PFSK-1 (cell line): ENCODE measurements around the gene AOAH.

Source experiments
- FOXP2 ChIP-seq: optimal IDR thresholded peaks from 2 replicates; pipeline ENCODE3; 2011; ENCODE audit warnings: borderline replicate concordance, control low read depth, inconsistent platforms; ENCODE audit not compliant: insufficient read depth; ENCODE audit errors: extremely low read length, extremely low read depth
- POLR2AphosphoS5 ChIP-seq: IDR thresholded peaks from 2 replicates; pipeline ENCODE4 v1.6.1; 2012; ENCODE audit warnings: low read depth, mild to moderate bottlenecking, control low read depth, low read length, moderate library complexity
- SIN3A ChIP-seq: IDR thresholded peaks from 2 replicates; pipeline ENCODE4 v1.6.1; 2012; ENCODE audit warnings: mild to moderate bottlenecking, low read length, moderate library complexity, borderline replicate concordance; ENCODE audit not compliant: insufficient read depth
- TAF1 ChIP-seq: IDR thresholded peaks from 2 replicates; pipeline ENCODE4 v1.6.1; 2012; ENCODE audit warnings: low read length, control low read depth, borderline replicate concordance; ENCODE audit not compliant: insufficient read depth
- TF ChIP-seq, protein P1 (sequence below), 2 experiments: IDR thresholded peaks; 2 replicates each; pipeline versions ENCODE4 v1.6.1 to v1.8.0; 2011 to 2012; ENCODE audit warnings: low read depth in 2 of 2, low read length in 2 of 2, control low read depth in 1 of 2, inconsistent platforms in 1 of 2, mild to moderate bottlenecking in 1 of 2, moderate library complexity in 1 of 2; ENCODE audit not compliant: insufficient read depth in 1 of 2

AOAH gene

DNA sequence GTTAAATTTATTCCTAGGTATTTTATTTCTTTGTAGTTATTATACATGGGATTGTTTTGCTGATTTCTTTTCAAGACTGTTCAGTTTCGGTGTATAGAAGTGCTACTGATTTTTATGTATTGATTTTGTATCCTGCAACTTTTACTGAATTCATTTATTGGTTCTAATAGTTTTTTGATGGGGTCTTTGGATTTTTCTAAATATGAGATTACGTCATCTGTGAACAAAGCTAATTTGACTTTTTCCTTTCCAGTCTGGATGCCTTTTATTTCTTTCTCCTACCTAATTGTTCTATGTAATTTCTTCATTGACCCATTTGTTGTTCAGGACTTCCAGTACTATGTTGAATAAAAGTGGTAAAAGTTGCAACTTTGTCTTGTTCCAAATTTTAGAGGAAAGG is 5.8 kb upstream of the AOAH start:
- TF ChIP-seq TAF1 (no peak), FOXP2 (no peak), POLR2AphosphoS5 (no peak), SIN3A (no peak)
- TF ChIP-seq, protein P1, sequence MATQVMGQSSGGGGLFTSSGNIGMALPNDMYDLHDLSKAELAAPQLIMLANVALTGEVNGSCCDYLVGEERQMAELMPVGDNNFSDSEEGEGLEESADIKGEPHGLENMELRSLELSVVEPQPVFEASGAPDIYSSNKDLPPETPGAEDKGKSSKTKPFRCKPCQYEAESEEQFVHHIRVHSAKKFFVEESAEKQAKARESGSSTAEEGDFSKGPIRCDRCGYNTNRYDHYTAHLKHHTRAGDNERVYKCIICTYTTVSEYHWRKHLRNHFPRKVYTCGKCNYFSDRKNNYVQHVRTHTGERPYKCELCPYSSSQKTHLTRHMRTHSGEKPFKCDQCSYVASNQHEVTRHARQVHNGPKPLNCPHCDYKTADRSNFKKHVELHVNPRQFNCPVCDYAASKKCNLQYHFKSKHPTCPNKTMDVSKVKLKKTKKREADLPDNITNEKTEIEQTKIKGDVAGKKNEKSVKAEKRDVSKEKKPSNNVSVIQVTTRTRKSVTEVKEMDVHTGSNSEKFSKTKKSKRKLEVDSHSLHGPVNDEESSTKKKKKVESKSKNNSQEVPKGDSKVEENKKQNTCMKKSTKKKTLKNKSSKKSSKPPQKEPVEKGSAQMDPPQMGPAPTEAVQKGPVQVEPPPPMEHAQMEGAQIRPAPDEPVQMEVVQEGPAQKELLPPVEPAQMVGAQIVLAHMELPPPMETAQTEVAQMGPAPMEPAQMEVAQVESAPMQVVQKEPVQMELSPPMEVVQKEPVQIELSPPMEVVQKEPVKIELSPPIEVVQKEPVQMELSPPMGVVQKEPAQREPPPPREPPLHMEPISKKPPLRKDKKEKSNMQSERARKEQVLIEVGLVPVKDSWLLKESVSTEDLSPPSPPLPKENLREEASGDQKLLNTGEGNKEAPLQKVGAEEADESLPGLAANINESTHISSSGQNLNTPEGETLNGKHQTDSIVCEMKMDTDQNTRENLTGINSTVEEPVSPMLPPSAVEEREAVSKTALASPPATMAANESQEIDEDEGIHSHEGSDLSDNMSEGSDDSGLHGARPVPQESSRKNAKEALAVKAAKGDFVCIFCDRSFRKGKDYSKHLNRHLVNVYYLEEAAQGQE (IDR thresholded peaks at IDR 0.05; ENCODE audit: insufficient read depth in 1 of 2, low read depth in 2 of 2, low read length in 2 of 2): no peak

DNA sequence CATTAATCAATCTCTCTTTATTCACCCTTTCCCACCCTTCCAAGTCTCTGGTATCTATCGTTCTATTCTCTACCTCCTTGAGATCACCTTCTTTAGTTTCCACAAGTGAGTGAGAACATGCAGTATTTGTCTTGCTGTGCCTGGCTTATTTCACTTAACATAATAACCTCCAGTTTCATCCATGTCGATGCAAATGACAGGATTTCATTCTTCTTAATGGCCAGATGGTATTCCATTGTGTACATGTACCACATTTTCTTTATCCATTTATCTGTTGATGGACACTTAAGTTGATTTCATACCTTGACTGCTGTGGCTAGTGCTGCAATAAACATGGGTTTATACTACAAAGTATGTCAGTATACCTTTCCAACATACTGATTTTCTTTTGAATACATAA is 3.8 kb upstream of the AOAH start:
- TF ChIP-seq FOXP2 (no peak), SIN3A (no peak), POLR2AphosphoS5 (no peak), TAF1 (no peak)
- TF ChIP-seq, protein P1 (IDR thresholded peaks at IDR 0.05; ENCODE audit: insufficient read depth in 1 of 2, low read depth in 2 of 2, low read length in 2 of 2): no peak

DNA sequence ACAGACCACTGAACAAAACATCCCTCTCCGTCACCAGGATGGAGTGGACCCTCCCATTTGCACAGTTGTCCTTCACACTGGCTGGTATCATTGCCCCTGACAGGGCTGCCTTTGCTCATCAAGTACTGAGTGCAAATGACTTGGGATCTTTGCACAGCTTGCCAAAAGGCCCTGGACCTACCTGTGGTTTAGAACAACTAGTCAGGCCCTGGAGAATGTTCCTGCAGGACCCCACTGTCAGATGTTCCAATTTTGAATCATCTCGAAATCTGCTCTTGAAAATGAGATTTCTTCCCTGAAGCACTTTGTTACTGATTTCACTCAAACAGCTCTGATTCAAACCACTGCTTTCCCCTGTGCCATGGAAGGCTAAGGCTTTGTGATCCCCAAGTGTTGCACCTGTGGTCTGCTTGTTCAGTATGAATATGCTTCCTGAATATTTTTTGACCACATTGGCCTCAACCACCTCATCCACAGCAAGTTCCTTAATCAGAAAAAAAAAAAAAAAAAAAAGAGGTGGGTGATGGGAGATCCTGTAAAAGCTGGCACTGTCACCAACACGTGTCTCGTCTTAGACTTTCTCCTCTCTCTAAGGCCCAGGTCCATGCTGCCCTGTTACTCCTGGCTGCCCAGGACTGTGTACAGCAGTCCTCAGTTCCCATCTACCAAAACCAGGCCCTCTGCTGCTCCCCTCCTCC is 2.7 kb upstream of the AOAH start:
- no peak for TF ChIP-seq FOXP2
- no peak for TF ChIP-seq TAF1
- TF ChIP-seq SIN3A: no peak

DNA sequence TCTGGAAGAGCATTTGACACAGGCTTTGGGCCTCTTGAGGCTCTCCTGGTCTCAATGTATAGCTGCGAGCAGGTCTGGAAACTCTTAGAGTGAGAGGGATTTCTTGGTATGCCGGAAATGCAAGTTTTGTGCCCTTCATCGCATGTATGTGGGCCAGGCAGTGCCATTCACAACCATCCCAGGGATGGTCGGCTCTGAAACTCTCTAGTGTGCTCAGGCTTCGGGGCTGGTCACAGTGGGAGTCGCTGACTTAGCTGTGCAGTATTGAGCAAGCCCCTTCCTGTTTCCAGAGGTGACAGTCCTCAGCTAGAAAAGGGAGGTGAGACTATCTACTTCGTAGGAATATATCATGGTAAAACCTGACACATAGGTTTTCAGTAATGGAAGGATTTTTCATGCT is 2.0 kb upstream of the AOAH start:
- TF ChIP-seq TAF1: no peak
- TF ChIP-seq, protein P1 (IDR thresholded peaks at IDR 0.05; ENCODE audit: insufficient read depth in 1 of 2, low read depth in 2 of 2, low read length in 2 of 2): no peak
- TF ChIP-seq SIN3A: no peak
- TF ChIP-seq POLR2AphosphoS5: no peak
- no peak for TF ChIP-seq FOXP2

DNA sequence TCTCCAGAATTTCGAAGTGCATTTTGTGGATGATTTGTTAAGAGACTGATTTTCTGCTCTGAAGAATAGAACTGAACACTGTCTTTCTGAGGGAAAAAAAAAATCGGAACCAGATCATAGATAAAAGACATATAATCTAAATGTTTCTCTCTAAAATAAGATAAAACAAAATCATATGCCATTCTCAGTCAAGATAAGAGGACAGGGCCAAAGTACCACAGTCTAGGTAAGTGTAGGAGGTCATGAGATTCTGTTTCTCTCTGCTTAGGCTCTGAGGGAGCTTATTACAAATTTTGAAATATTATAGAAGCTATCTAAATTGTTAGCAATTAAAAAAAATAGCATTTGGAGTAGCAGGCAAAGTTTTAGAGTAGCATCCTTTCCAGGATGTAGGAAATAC is 702 bp upstream of the AOAH start:
- TF ChIP-seq POLR2AphosphoS5 (no peak), FOXP2 (no peak), SIN3A (no peak), TAF1 (no peak)
- TF ChIP-seq, protein P1 (IDR thresholded peaks at IDR 0.05; ENCODE audit: insufficient read depth in 1 of 2, low read depth in 2 of 2, low read length in 2 of 2): no peak
